NCI-H146 treated with DMSO at 0.1 percent for 48 hours (cell line): Measurements from ENCODE around the gene ACADS.
"Not testable (repeated sequence)": the region's sequence is repeated elsewhere in the genome, so short reads cannot be mapped to it uniquely, and the experiment has no call there.

Experiments
- DNase-seq: peaks from one replicate; lab custom pipeline; 2025; ENCODE audit not compliant: unreplicated experiment; lab: John Stamatoyannopoulos, UW

Gene ACADS

GRCh38 chr12:120725151-120725658 lies 421 bp upstream of the ACADS start:
- no peak for DNase-seq

GRCh38 chr12:120726510-120726793 lies 826 bp downstream of the ACADS start:
- DNase-seq: no peak

GRCh38 chr12:120726961-120727360 lies 1.3 kb downstream of the ACADS start:
- no peak for DNase-seq

GRCh38 chr12:120732198-120732597 lies 6.6 kb downstream of the ACADS start:
- not testable (repeated sequence) for DNase-seq

GRCh38 chr12:120733574-120733973 lies 7.9 kb downstream of the ACADS start:
- DNase-seq: no peak

GRCh38 chr12:120734210-120734609 lies 8.6 kb downstream of the ACADS start:
- no peak for DNase-seq

GRCh38 chr12:120735181-120735580 lies 9.6 kb downstream of the ACADS start:
- DNase-seq: no peak

- DNase-seq: no peak
Observed at GRCh38 chr12:120736404-120737331, 11.0 kb downstream of the ACADS start.

- DNase-seq: no peak
Observed at GRCh38 chr12:120737557-120738251, 12.1 kb downstream of the ACADS start.

- no peak for DNase-seq
Observed at GRCh38 chr12:120738252-120739030, 12.8 kb downstream of the ACADS start.

- no peak for DNase-seq
Observed at GRCh38 chr12:120739031-120739762, 13.6 kb downstream of the ACADS start.

GRCh38 chr12:120739821-120740613 lies 14.4 kb downstream of the ACADS start:
- DNase-seq: no peak

- no peak for DNase-seq
Observed at GRCh38 chr12:120740871-120741270, 15.2 kb downstream of the ACADS start.

GRCh38 chr12:120741476-120742421 lies 16.1 kb downstream of the ACADS start:
- no peak for DNase-seq

GRCh38 chr12:120744922-120745493 lies 19.4 kb downstream of the ACADS start:
- DNase-seq: no peak

GRCh38 chr12:120748242-120748641 lies 22.6 kb downstream of the ACADS start:
- no peak for DNase-seq

- DNase-seq: no peak
Observed at GRCh38 chr12:120749256-120749655, 23.6 kb downstream of the ACADS start.

GRCh38 chr12:120750806-120751205 lies 25.2 kb downstream of the ACADS start:
- DNase-seq: no peak
